AG09319 (cell line): ENCODE measurements around the gene PML.

Experiments used
- DNase-seq: peaks from one replicate; pipeline ENCODE4 v3.0.0-alpha.2; 2010; ENCODE audit warnings: low read depth; ENCODE audit errors: extremely low read depth
- CTCF ChIP-seq: IDR thresholded peaks from 2 replicates; pipeline ENCODE4 v1.5.1; 2011; ENCODE audit warnings: low read depth, mild to moderate bottlenecking, inconsistent platforms, low read length, moderate library complexity

PML gene

GRCh38 chr15:74042603-74043424 is 48.3 kb downstream of the PML start:
- TF ChIP-seq CTCF, result no peak
- no peak for DNase-seq

DNA sequence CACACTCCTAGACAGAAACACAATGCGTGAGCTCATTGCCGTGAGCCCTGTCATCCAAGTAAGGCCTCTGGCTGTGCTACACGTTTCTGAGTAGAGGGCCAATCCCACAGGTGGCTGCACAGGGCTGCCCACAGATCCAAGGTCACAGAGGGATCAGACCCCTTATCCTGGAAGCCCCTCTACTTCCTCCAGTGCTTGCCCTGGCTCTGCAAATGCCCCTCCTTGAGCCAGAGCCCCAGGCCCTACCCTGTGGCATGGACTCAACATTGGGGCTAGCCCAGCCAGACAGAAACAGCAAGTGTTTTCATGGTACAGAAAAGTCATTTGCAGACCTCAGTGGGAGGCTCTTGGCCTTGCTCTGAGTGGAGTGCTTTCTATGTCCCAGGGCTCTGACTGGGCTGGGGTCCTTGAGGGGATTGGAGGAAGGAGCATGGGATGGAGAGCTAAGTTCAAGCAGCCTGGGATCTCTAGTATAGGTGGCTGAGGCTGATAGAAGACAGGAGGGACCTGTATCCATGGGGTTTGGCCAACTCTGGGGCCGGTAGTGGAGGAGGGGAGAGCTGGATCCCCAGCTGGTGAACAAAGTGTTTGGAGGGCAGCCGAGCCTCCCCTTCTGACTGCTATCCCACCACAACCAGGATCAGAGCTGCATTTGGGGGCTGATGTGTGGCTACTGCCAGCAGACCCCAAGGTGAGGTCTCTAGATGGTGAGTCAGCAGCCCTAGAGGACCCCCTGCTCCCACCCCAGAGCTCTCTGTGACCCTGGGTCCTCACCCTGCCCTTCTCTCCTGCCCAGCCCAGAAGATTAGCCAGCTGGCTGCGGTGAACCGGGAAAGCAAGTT is 49.1 kb downstream of the PML start:
- no peak for TF ChIP-seq CTCF
- DNase-seq, result no peak

DNA sequence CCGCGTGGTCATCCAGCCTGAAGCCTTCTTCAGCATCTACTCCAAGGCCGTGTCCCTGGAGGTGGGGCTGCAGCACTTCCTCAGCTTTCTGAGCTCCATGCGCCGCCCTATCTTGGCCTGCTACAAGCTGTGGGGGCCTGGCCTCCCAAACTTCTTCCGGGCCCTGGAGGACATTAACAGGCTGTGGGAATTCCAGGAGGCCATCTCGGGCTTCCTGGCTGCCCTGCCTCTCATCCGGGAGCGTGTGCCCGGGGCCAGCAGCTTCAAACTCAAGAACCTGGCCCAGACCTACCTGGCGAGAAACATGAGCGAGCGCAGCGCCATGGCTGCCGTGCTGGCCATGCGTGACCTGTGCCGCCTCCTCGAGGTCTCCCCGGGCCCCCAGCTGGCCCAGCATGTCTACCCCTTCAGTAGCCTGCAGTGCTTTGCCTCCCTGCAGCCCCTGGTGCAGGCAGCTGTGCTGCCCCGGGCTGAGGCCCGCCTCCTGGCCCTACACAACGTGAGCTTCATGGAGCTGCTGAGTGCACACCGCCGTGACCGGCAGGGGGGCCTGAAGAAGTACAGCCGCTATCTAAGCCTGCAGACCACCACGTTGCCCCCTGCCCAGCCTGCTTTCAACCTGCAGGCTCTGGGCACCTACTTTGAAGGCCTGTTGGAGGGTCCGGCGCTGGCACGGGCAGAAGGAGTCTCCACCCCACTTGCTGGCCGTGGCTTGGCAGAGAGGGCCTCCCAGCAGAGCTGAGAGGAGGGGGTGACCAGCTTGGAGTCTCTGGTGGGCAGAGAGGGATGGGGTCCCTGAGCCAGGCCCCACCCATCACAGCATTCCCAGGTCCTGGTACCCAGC is 50.0 kb downstream of the PML start:
- TF ChIP-seq CTCF, result no peak
- DNase-seq, result no peak

DNA sequence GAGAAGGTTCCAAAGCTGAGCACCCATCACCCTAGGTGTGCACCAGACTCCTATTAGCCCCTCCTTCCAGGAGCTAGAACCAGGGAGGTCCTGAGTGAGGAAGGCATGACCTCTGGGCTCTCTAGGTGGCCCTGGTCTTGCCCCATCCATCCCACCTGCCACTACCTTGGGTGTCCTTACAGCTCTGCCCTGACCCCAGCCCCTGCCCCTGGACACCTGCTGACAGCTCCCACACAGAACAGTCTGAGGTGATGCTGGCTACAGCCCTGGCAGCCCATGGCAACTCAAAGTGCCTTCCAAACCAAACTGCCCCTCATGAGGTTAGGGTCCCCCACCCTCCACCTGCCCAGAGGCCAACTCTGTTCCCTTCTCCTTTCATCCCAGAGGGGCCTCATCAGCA is 50.7 kb downstream of the PML start:
- DNase-seq, result no peak

GRCh38 chr15:74045636-74046274 is 51.2 kb downstream of the PML start:
- no peak for DNase-seq
- no peak for TF ChIP-seq CTCF

More for the DNA sequence above, 50.7 kb downstream of the PML start:
- no peak for TF ChIP-seq CTCF

GRCh38 chr15:74046275-74046674 is 51.8 kb downstream of the PML start:
- no peak for DNase-seq

More at GRCh38 chr15:74046275-74046674, 51.8 kb downstream of the PML start:
- TF ChIP-seq CTCF, result no peak
